GM21447 (cell line): ENCODE measurements around the gene STK32C.
"Not testable (repeated sequence)": the region's sequence is repeated elsewhere in the genome, so short reads cannot be mapped to it uniquely, and the experiment has no call there.

Source experiments
- ATAC-seq: cut with Tn5 transposase; IDR thresholded peaks from one replicate; pipeline ENCODE4 v1.9.1; 2021; ENCODE audit not compliant: unreplicated experiment

Gene STK32C

GRCh38 chr10:132319853-132320653 is 12.3 kb upstream of the STK32C start:
- ATAC-seq, result peak; percentile 99

DNA sequence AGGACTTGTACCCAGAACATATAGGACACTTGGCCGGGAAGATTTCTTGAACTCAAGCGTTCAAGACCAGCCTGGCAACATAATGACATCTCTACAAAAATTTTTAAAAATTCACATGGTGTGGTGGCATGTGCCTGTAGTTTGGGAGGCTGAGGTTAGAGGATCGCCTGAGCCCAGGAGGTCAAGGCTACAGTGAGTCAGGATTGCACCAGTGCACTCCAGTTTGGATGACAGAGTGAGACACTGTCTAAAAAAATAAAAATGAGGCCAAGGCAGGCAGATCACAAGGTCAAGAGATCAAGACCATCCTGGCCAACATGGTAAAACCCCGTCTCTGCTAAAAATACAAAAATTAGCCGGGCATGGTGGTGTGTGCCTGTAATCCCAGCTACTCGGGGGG is 9.7 kb upstream of the STK32C start:
- ATAC-seq, result not testable (repeated sequence)

GRCh38 chr10:132316133-132316532 is 8.4 kb upstream of the STK32C start:
- ATAC-seq, result no peak

DNA sequence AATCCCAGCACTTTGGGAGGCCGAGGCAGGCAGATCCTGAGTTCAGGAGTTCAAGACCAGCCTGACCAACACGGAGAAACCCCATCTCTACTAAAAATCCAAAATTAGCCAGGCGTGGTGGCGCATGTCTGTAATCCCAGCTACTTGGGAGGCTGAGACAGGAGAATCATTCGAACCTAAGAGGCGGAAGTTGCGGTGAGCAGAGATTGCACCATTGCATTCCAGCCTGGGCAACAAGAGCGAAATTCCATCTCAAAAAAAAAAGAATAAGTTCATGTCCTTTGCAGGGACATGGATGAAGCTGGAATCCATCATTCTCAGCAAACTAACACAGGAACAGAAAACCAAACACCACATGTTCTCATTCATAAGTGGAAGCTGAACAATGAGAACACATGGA is 7.1 kb upstream of the STK32C start:
- not testable (repeated sequence) for ATAC-seq

DNA sequence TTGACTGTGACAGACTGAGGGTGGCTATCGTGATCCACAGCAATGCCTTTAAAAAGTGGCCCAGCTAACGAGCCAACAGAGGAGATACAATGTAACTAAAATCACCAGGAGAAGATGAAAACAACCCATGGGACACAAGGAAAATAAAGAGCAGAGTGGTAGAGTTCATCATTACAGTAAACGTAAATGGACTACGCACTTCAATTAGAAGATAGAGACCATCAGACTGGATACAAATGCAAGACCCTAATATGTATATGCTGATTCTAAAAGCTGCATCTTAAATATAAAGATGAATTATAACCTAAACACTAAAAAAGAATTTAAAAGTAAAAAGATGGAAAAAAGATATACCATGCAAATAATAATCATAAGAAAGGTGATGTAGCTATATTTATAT is 6.6 kb upstream of the STK32C start:
- ATAC-seq, result no peak

DNA sequence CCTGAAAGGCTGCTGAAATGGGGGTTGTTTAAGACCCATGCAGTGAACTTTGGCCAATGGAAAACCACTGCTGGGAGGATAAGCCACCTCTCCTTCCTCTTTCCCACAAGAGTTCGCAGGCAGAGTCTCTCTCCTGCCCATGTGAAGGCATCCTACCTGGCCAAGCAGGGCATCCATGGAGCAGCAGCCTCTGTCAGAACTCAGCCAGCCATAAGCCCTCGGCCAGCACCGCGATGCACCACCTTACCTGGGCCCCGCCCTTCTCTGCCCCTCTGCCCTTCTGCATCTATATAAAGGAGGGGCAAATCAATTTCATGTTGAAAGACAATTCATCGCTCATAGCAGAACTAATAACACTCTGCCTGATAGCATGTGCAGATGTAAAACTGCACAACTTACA is 6.1 kb upstream of the STK32C start:
- no peak for ATAC-seq

DNA sequence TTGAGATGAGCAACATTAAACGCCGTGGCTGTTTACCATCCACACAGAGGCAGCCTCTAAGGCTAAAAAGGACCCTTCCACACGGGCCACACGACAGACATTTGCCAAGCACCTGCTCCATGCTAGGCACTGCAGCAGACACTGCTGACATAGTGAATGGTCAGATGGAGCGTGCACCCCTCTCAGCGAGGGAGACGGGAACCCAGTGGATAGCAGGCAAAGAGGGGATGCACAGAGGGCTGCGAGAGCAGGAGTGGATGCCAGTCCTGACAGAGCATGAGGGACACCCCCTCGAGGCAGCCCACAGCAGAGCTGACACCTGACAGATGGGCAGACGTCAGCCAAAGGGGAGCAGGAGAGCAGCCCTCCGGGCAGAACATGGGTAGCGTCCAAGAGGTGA is 5.6 kb upstream of the STK32C start:
- ATAC-seq, result no peak

- ATAC-seq, result no peak
Observed at GRCh38 chr10:132311338-132311939, 3.7 kb upstream of the STK32C start.

GRCh38 chr10:132310701-132311337 is 3.1 kb upstream of the STK32C start:
- ATAC-seq, result no peak

DNA sequence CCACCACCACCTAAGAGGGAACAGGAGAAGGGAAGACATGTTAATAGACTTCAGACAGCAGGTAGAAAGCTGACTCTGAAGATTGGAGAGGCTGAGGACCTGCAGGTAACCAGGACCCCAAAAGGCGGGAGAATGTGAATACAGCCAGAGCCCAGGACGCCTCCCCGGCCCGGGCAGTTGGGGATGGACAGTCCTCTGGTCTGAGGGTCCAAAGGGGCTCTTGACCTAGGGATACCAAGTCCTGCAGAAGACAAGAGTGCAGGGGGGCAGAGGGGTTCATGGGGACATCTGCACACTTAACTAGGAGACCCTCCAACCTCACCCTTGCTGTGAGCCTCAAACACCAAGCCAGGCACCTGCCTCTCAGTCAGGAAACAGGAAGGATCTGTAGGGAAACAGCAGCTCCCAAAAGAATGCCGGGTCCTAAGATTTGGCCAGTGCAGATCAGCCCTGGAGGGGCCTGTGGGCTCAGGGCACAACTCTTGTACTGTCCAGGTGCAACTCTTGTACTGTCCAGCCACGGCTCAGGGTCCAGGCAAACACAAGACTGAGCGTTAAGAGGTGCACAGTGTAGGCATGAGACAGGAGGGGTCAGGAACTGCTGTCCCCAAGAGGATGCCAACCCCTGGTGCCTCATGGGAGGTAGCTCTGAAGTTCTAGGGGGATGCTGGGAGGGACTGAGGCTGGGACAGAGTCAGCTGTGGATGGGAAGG is 2.3 kb upstream of the STK32C start:
- ATAC-seq, result no peak

- no peak for ATAC-seq
Observed at GRCh38 chr10:132309471-132309865, 1.7 kb upstream of the STK32C start.

DNA sequence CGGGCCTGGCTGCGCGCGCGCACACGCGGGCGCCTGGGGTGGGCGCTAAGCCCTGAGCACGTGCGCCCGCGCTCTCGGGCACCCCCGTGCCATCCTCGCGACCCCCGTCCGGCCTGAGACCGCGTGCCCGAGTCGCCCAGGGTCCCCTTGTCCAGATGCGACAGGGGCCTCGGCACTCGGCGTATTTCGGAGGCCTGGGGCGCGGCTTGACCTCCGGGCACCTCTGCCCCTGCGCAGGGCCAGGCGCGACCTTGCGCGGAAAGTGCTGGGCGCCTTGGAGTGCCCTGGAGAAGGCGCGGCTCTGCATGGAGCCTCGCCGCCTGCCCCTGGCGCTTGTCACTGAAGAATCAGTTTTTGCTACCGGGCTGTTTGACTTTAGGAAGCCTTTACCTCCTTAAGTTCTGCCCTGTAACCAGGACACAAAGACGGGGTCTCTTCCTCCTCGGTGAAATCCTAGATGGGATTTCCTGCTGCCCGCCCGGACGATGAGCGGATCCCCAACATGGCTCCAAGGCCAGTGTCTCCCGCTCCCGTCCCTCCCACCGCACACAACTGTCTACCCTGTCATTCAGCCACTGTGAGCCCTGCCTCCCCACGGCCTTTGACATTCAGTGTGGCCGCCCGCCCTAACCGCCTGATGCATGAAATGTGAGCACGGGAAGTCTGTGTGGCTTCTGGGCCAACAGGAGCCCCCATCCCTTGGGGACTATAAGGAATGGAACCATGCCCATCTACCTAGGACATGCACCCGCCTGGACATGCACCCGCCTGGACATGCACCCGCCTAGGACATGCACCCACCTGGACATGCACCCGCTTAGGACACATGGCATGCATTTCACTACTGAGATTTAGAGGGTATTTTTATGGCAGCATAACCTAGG is 1.1 kb upstream of the STK32C start:
- ATAC-seq, result no peak

DNA sequence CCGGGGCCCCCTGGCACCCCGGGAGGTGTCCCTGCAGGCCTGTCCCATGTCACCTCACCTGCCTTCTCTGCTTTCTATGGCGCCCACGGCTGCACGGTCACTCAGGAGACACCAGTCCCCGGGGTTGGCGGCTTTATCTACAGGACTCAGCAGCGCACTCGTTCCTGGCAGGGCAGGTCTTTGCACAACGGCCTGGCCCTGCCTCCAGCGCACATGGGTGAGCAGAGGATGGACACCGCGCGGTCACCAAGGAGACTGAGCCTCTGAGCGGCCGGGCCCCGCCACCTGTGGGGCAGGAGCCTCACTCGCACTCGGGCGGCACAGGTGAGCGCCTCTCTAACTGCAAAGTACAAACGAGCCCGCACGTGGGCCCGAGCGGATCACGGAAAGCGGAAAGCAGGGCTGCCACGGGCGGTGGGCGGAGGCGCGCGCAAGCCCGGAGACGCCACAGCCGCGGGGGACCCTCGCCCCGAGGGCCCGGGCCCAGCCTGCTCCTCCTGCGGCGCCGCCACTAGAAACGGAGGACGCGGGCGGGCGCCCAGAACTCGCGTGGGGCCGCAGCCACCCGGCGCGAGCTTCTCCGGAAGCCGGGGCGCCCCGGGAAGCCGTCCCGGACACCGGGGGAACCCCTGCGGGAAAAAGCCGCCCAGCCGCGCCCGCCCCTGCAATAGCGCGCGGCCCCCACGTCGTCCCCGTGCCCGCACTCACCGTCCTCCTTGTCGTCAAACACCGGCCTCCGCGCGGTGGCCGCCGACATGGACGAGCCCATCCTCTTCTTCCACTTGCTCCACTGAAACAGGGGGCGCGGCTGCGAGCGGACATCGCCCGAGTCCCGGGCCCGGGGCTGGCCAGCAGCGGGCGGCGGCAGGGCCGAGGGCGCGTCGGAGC is 642 bp downstream of the STK32C start:
- peak; percentile 17 for ATAC-seq

DNA sequence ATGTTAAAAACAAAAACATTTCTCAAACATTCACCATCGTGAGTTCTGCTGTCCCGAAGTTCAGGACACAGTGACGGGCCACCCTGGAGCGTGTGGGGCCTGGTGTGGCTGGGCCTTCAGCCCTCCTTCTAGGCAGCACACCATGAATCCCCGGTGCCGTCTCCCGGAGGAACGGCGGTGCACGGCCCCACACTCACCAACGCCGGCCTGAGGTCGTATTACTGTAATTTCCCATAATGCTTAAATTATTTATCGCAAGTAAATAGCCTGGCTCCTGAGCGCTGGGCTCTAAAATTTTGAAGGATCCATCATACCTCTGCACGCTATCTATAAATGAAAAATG is 1.4 kb downstream of the STK32C start:
- no peak for ATAC-seq

- ATAC-seq, result no peak
Observed at GRCh38 chr10:132305654-132306342, 2.0 kb downstream of the STK32C start.

DNA sequence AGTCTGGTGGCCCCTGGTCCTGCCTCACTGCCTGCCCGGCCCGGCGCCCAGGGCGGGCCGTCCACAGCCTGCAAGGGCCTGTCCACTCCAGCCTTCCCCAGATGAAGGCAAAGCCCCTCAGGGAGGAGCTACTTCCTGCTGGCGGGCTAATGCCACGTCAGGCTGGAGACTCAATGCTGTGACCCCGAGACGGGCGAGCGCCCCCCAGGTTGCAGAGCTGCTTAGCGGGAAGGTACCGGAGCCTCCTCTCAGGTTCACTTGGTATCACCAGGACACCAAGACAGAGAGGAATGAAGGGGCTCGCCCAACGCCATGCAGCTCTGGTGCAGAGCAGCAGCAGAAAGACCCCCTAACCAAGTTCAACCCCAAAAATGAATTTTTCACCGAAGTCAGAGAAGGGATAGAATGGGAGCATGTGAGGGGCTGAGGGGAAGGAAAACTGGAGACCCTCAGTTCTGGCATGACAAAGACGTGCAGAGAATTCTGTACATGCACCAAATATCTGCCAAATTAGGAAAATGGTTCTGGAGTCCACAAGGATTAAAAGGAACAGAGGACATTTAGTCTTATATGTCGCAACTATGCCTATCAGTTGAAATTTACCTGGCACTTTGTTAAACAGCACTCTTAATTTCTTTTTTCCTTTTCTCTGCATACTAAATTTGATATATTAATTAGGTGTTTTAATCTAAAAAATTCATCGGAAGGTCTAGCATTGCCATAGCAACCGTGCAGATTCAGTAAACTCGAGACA is 2.8 kb downstream of the STK32C start:
- no peak for ATAC-seq

DNA sequence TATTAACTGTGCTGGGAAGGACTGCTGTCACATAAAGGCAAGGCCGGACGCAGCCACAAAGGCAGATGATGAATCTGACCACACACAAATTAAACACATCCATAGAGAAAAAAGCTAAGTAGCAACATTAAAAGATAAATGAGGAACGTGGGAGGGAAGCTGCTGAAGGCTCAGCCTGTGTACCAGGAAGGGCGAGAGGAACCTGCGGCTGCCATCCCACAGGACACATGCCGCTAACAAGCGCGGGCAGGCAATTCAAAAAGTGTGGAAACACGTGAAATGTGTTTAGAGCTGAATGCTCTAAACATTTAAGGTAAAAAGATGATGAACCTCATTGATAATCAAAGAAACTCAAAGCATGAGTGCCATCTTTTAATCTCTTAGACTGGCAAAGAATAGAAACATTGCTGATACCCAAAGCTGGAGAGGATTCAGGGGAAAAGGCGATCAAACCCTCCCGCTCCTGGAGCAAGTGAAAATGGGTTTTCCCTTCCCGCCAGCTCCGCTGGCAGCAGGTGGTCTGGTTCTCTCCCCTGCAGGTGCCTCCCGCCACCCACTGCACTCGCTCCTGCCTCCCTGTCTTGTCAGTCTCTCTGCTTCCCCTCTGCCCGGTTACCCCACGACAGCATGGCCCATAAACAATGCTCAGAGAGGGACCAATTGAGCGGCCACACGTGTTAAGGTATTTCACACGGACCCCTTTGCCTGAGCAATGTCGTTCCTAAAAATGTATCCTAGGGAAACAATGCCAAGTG is 4.2 kb downstream of the STK32C start:
- ATAC-seq, result no peak
